A673 (cell line): ENCODE results near the gene SERPINA7. TPM values are rescaled to one million over a fixed set of nuclear protein-coding genes. Genes with fewer than 3 reads are reported as not detected.

Source experiments
- BruUV-seq: library from RNA; stranded (reverse); fragments of 400-500 nt; replicated peaks from 2 replicates; lab custom pipeline; 2021; lab: Mats Ljungman, UMichigan
- CTCF ChIA-PET: fragments of 300-600 bp; sonication (Branson Sonifier 250); formaldehyde crosslinking; loops from one replicate; lab custom pipeline; 2022; ENCODE audit warnings: antibody characterized with exemption; lab: Charles Lee
- POLR2A ChIA-PET: fragments of 300-600 bp; sonication (Branson Sonifier 250); formaldehyde crosslinking; loops from one replicate; lab custom pipeline; 2022; ENCODE audit warnings: antibody characterized with exemption; ENCODE audit not compliant: low non-redundant PET; lab: Charles Lee
- DNase-seq: peaks from one replicate; pipeline ENCODE4 v3.0.0-alpha.2; 2015; ENCODE audit warnings: low spot score
- H3K27ac ChIP-seq: fragments of 200-600 bp; sonication (generic); 2 replicates; pipeline ENCODE4 v1.5.1; 2016; ENCODE audit warnings: mixed run types, low read depth, mild to moderate bottlenecking, mixed read lengths, antibody characterized with exemption, low read length; ENCODE audit not compliant: poor library complexity, severe bottlenecking
- H3K27me3 ChIP-seq: fragments of 200-600 bp; sonication (generic); replicated peaks from 2 replicates; pipeline ENCODE4 v1.6.1; 2017; ENCODE audit warnings: mixed run types, low read depth, mild to moderate bottlenecking, mixed read lengths, antibody characterized with exemption, low read length; ENCODE audit not compliant: insufficient read depth, poor library complexity
- H3K36me3 ChIP-seq: fragments of 200-600 bp; sonication (generic); 2 replicates; pipeline ENCODE4 v1.6.1; 2016; ENCODE audit warnings: mixed run types, mild to moderate bottlenecking, mixed read lengths, antibody characterized with exemption, low read length; ENCODE audit not compliant: insufficient read depth, poor library complexity, severe bottlenecking
- H3K4me1 ChIP-seq: fragments of 200-600 bp; sonication (generic); 2 replicates; pipeline ENCODE4 v1.6.1; 2017; ENCODE audit warnings: mixed run types, mild to moderate bottlenecking, mixed read lengths, antibody characterized with exemption, low read length; ENCODE audit not compliant: insufficient read depth, poor library complexity, severe bottlenecking
- H3K4me3 ChIP-seq: fragments of 200-600 bp; sonication (generic); 2 replicates; pipeline ENCODE4 v1.5.1; 2016; ENCODE audit warnings: low read depth, mixed run types, mild to moderate bottlenecking, mixed read lengths, low read length; ENCODE audit not compliant: poor library complexity, severe bottlenecking
- H3K9me3 ChIP-seq: fragments of 200-600 bp; sonication (generic); 2 replicates; pipeline ENCODE4 v1.6.1; 2016; ENCODE audit warnings: mixed run types, low read depth, mild to moderate bottlenecking, mixed read lengths, antibody characterized with exemption, low read length; ENCODE audit not compliant: poor library complexity, severe bottlenecking
- CTCF ChIP-seq: fragments of 300-800, 200-600 bp; sonication (generic); conservative IDR thresholded peaks from 2 replicates; pipeline ENCODE4 v1.5.1; 2017; ENCODE audit warnings: low read depth, mild to moderate bottlenecking, antibody characterized with exemption, low read length, moderate library complexity, mixed read lengths
- EZH2 ChIP-seq: fragments of 200-600 bp; sonication (generic); IDR thresholded peaks from 2 replicates; pipeline ENCODE4 v1.6.1; 2017; ENCODE audit warnings: borderline replicate concordance, low read depth, mild to moderate bottlenecking, mixed read lengths, antibody characterized with exemption, low read length; ENCODE audit not compliant: poor library complexity, severe bottlenecking
- intact Hi-C: fragments of 100-400 bp; cut with micrococcal nuclease; formaldehyde crosslinking; loops from one replicate; pipeline ENCODE4 v1.10.0; 2022; ENCODE audit not compliant: unreplicated experiment
- total RNA-seq: library from RNA; stranded (reverse); gene quantifications from 2 replicates; pipeline ENCODE4 v1.2.3, GENCODE V29; 2021

The SERPINA7 gene
- total RNA-seq, 1 experiment from 2014 or later, result not detected

- H3K9me3 ChIP-seq, result no peaks in the 10 kb centered on the region
- no peaks in the 10 kb centered on the region for H3K36me3 ChIP-seq
- intact Hi-C loops, result no loop called here
- no peak overlapping the region for H3K4me3 ChIP-seq
- DNase-seq, result no peak
- no peak for TF ChIP-seq EZH2
- no peak for TF ChIP-seq CTCF
- no peaks in the 10 kb centered on the region for H3K4me1 ChIP-seq
- CTCF ChIA-PET, result no interaction called here
- no peak overlapping the region for H3K27ac ChIP-seq
- POLR2A ChIA-PET, result no interaction called here
- peaks cover 7% of the 10 kb centered on the region for H3K27me3 ChIP-seq
- no TSS peak for BruUV-seq
These were observed 3.8 kb upstream of the SERPINA7 start for GRCh38 chrX:106042296-106042695.

- H3K9me3 ChIP-seq, result no peaks in the 10 kb centered on the region
- H3K27me3 ChIP-seq, result peaks cover 5% of the 10 kb centered on the region
- no peak overlapping the region for H3K4me3 ChIP-seq
- TF ChIP-seq CTCF, result no peak
- no peak for TF ChIP-seq EZH2
- H3K4me1 ChIP-seq, result no peaks in the 10 kb centered on the region
- no TSS peak for BruUV-seq
- no peak overlapping the region for H3K27ac ChIP-seq
- H3K36me3 ChIP-seq, result no peaks in the 10 kb centered on the region
- CTCF ChIA-PET, result no interaction called here
- POLR2A ChIA-PET, result no interaction called here
- DNase-seq, result no peak
- intact Hi-C loops, result no loop called here
These were observed 2.3 kb upstream of the SERPINA7 start for GRCh38 chrX:106040861-106041260.

GRCh38 chrX:106039920-106040319, 1.4 kb upstream of the SERPINA7 start:
- ChIA-PET POLR2A (no interaction called here), CTCF (no interaction called here)
- no peaks in the 10 kb centered on the region for H3K9me3 ChIP-seq
- no TSS peak for BruUV-seq
- intact Hi-C loops, result no loop called here
- no peaks in the 10 kb centered on the region for H3K27me3 ChIP-seq
- no peak overlapping the region for H3K27ac ChIP-seq
- no peaks in the 10 kb centered on the region for H3K36me3 ChIP-seq
- no peaks in the 10 kb centered on the region for H3K4me1 ChIP-seq
- TF ChIP-seq CTCF (peak; percentile 31; the same call in 1 of the 2 replicates), EZH2 (no peak)
- no peak for DNase-seq
- no peak overlapping the region for H3K4me3 ChIP-seq
